DMS153 treated with DMSO at 0.1 percent for 48 hours (cell line): ENCODE data around the gene ACVR2A.
A peak's percentile ranks its signal among the peaks of the same experiment; 100 is the strongest.

Experiments used
- DNase-seq: peaks from one replicate; lab custom pipeline; 2025; ENCODE audit not compliant: unreplicated experiment; lab: John Stamatoyannopoulos, UW

The ACVR2A gene

GRCh38 chr2:147854557-147855134 lies 9.8 kb downstream of the ACVR2A start:
- DNase-seq: no peak

DNA sequence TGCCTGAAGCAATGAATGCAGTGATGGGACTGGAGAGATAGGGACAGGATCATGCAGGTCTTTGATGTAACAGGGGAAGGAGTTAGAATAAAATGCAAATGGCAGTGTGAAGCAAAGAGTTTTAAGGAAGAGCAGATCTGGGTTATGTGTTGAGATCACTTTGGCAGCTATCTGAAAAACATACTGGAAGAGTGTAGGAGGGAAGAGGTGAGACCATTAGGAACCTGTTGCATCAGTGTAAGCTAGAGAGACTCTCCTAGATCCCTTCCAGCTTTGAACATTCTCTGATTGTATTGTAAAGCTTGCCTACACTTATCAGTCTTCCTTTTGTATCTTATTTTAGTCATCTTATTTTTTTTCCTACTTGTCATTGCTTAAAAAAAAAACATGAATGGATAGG lies 10.5 kb downstream of the ACVR2A start:
- DNase-seq: no peak

- DNase-seq: no peak
Observed at GRCh38 chr2:147855977-147856376, 11.1 kb downstream of the ACVR2A start.

GRCh38 chr2:147860009-147860408 lies 15.2 kb downstream of the ACVR2A start:
- DNase-seq: no peak

DNA sequence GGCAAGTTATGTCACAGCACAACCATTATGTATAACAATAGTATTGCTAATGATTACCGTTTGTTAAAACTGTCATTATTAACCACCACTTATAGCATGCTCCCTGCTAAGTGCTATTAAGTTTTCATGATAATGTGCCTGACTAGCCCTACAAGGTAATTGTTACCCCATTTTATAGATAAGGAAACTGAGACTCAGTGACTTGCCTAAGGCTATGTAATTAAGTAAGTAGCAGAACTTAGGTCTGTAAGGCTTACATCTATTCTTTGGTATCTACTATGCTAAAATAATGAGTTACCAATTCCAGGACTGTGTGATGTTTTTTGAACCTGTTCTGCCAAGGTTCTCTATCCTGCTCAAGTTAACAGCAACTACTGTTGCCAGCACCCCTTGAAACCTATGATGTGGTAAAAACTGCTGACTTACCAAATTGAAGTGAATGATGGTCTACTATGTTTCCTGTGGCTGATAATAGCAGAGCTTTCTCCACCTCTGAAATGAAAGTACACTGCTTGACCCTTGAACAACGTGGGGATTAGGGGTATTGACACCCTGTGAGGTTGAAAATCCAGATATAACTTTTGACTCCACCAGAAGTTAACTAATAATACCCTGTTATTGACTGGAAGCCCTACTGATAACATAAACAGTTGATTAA lies 18.2 kb downstream of the ACVR2A start:
- DNase-seq: no peak

GRCh38 chr2:147863835-147864234 lies 19.0 kb downstream of the ACVR2A start:
- DNase-seq: no peak

DNA sequence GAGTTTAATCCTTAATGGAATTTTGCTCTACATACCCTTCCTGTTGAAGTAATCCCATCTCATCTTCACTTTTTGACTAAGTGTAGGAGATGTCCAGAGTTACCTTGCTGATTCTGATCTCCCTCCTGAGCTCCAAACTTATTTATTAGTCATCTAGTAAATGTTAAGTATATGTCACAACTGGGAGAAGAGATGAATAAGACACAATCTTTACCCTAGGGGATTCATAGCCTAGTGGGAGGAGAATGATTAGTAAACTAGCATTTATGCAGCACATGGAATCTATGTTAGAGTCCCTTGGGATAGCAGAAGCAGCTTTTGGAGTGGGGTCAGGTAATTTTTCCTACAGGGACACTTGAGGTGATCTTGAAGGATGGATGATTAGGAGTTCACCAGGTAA lies 20.7 kb downstream of the ACVR2A start:
- DNase-seq: no peak

GRCh38 chr2:147867050-147867449 lies 22.2 kb downstream of the ACVR2A start:
- DNase-seq: no peak

DNA sequence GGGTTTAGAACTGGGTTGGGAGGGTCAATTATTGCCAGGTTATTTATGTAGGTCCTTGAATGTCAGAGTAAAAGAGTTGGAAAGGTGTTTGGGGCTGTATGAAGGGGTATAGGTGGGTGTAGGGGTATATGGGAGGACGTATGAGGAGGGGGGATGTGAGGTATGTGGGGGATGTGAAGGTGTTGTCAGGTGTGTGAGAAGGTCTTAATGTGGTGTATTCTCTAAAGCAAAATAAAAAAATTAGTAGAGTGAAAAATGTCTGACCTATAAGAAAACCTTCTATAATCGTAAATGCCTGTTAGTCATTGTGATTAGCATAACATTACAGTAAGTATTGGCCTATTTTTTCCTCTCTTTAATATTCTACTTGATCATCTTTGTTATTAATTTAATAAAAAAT lies 25.1 kb downstream of the ACVR2A start:
- no peak for DNase-seq

DNA sequence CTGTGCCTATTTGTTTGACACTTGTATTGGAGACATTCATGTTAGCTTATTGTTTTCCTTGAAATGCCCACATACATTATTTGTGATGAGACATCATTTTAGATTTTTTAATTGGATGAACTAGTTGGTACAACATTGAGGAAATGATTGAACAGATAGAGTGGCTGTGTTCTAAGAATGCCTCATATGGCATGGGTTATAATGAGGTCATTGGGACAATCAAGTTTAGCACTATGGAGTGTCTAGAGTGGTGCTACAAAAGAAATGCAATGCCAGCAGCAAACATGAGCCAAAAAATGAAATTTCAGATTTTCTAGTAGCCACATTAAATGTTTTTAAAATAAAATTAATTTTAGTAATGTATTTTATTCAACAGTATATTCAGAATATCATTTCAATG lies 28.1 kb downstream of the ACVR2A start:
- no peak for DNase-seq

- no peak for DNase-seq
Observed at GRCh38 chr2:147873859-147874483, 29.1 kb downstream of the ACVR2A start.

- no peak for DNase-seq
Observed at GRCh38 chr2:147879846-147880245, 35.0 kb downstream of the ACVR2A start.

DNA sequence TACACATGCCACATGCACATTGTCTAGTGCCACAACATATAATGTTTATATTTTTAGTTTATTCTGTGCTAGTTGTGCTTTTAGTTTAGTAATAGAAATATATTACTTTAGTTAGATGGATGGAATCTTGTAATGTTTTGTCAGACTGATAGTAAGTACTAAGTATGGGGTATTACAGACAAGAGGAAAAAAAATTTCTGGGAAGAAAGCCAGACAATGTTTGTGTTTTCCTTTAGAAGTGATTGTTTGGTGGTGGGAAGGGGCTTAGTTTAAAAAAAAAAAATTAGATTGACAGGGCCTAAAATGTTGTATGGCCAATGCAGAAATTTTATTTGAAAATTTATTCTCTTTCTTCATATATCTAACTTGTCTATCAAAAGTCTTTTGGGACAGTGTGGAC lies 37.8 kb downstream of the ACVR2A start:
- DNase-seq: no peak

DNA sequence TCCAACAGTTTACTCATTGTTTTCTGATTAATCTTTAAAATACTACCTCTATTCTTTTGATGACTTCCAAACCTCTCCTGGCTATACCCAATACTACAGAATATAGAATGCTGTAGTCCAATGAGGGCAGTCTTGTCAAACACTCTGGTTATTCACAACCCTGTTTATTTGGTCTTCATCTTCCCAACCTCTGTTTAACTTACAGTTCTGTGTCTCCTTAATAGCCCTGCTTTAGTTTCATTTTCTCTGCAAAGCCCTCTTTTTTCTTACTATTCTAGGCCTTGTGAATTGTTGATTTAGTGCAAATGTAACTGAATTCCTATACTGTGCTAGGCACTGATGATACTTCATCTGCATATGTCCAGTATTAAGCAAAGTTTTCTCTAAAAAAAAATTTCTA lies 40.0 kb downstream of the ACVR2A start:
- DNase-seq: no peak

DNA sequence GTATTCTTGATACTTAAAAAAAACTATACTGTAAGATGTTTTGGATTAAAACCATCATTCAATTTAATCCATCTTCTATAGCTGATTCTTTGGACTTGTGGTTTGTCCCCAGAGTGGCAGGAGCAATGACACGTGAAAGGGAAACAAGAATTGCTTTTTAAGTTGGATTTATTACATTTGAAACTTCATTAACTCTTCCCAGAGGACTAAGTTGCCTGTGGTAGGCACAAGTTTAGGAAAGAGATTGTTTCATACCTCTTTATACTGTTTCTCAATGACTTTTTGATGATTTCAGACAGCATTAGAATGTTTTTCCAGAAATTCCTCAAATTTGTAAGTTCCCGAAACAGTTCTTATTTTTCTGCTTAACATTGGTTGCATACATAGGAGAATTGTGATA lies 41.3 kb downstream of the ACVR2A start:
- no peak for DNase-seq

- DNase-seq: no peak
Observed at GRCh38 chr2:147888680-147889079, 43.9 kb downstream of the ACVR2A start.

GRCh38 chr2:147904051-147904450 lies 59.2 kb downstream of the ACVR2A start:
- DNase-seq: no peak

GRCh38 chr2:147909178-147909577 lies 64.3 kb downstream of the ACVR2A start:
- DNase-seq: no peak

GRCh38 chr2:147910990-147911473 lies 66.2 kb downstream of the ACVR2A start:
- peak; percentile 72 for DNase-seq

DNA sequence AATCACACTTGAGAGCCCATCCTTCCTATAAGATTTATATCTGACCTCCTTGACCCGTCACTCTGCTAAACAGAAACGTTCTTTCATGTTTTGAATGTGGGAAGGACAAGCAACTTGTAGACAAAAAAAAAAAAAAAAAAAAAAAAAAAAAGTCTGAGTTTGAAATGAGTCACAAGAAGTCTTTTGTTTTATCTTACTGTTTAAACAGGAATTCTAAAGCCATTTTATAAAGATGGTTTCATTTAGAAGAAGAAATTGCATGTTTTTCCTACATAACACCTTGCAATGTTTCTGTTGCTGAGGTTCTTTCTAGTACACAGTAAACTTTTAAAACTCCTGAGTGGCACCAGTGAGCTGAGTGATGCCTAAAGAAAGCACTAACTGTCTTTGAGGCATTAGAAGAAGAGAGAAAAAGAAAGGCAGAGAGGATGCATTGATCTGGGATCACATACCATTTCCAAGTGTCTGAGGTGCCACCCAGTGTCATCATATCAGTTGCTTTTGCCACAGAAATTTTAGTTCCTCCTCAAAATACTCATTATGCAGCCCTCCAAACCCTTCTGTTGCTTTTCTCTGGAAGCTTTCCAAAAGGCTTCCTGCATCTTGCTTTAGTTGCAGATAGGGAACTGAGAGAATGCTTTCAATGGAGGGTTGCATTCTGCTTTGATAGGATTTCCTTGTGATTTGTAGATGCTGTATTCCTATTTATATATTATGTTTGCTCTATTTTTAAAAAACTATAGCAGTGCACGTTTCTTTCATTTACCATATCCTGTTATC lies 69.1 kb downstream of the ACVR2A start:
- no peak for DNase-seq

GRCh38 chr2:147916067-147916466 lies 71.2 kb downstream of the ACVR2A start:
- no peak for DNase-seq

DNA sequence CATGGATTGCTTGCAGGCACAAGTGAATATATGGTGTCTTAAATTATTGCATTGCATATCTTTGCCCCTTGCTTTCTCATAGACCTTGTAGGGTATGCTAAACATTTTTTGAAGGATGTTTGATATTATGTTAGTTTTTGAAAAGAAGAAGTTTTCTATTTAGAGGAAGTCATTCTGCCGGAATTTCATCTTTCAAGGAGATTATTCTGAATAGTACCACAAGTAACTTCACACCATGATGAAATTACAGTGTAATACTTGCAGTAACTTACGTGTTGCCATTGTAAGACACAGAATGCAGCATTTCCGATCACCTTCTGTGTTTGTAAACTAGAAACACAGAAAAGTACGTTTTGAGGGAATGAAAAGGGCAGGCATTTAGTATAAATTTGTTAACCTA lies 71.9 kb downstream of the ACVR2A start:
- no peak for DNase-seq
